SK-MEL-5 (cell line): Measurements from ENCODE around the gene NFS1. TPM values are rescaled to one million over a fixed set of nuclear protein-coding genes. Genes with fewer than 3 reads are reported as not detected.
"Not testable (repeated sequence)": the region's sequence is repeated elsewhere in the genome, so short reads cannot be mapped to it uniquely, and the experiment has no call there.

ENCODE experiments used
- DNase-seq: peaks from one replicate; pipeline ENCODE4 v3.0.0-alpha.2; 2016; ENCODE audit warnings: low read depth, low spot score
- in situ Hi-C: cut with HindIII; loops from 2 replicates; pipeline ENCODE4 v1.10.0; 2016; ENCODE audit warnings: low sequenced_read_pairs, high pct_unique_total_duplicates, low pct_unique_long_range_greater_than_20kb
- total RNA-seq: library from RNA; depleted of rRNA; stranded (reverse); fragments of >200 nt; shearing (Covaris generic); gene quantifications from 2 replicates; pipeline ENCODE4 v1.2.3, GENCODE V29; 2014

NFS1 gene
- total RNA-seq, 1 experiment from 2014 or later: 78.1 TPM

DNA sequence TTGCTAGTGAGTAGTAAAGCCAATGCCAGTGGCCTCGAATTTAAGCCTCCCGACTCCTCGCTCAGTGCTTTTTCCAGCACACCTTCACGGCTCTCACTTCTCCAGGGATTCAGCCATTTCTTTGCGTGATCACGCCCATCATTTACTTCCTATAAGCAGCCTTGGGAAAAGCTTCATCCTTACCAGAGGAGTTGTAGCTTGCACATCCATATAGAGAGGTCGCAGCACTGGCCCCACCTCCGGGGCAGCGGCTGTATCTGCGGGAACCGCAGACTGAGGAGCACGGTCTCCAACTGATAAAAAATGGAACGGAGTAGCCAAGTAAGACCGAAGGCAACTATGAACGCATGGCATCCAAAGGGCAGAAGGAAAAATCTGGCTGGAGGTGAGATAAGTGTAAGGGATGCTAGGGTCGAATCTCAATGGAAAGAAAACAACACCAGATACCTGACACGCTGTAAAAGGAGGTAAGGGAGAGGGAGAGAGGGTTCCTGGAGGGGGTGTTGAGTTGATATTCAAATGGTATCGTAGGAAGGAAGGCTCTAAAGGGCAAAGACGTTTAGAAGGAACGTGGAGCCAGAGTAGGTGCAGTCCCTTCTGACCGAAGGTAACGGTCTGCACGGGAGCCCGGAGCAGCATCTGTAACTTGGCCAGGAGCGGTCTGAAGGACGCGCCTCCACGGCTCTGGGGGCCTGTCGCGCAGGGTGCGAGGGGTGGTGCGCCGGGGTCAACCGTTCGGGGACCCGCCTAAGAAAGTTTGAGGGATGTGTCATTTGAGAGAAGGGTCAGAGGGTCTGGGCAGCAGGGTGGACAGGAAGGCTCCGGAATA is 640 bp downstream of the NFS1 start:
- in situ Hi-C loops: no loop called here
- no peak for DNase-seq

DNA sequence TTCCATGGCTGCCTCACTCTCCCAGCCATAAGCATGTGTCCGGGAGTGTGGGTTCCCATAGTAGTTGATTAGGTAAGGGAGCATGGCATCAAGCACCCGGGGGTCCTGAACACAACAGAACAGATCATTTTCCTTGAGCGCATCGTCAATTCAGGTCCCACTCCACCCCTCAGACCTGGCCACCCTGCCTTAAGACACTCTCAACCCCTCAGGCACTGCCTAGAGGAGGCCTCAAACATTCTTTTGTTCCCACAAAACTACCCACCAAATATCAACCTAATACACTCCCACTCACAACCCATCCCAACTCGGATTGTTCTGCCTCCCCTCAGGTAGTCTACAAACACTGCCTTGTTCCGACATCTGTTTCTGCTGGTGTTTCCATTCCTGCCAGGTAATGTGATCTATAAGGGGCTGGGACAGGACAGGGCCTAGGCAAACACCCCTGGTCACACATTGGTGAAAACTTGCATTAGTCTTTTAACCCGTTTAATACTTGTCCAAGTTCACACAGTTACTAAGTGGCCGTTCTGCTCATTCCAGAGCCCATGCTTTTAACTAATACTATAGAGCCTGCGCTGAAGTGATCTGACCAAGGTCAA is 1.4 kb downstream of the NFS1 start:
- in situ Hi-C loops: no loop called here

DNA sequence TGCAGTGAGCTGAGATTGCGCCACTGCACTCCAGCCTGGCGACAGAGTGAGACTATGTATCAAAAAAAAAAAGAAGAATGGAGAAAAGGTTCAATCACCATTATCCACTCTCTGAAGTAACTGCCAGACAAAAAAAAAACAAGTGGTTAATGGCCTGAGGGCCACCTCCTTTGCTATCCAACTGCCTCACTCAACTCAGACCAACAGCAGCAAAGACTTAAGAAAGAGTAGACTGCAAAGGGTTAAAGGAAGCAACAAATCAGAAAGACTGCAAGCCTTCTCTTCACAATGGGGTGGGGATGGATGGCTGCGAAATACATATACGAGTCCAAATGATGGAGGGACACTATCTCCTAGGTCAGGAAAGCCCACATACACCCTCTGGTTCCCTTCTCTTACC is 3.2 kb downstream of the NFS1 start:
- no peak for DNase-seq
- in situ Hi-C loops: no loop called here

More for the DNA sequence above, 1.4 kb downstream of the NFS1 start:
- no peak for DNase-seq

DNA sequence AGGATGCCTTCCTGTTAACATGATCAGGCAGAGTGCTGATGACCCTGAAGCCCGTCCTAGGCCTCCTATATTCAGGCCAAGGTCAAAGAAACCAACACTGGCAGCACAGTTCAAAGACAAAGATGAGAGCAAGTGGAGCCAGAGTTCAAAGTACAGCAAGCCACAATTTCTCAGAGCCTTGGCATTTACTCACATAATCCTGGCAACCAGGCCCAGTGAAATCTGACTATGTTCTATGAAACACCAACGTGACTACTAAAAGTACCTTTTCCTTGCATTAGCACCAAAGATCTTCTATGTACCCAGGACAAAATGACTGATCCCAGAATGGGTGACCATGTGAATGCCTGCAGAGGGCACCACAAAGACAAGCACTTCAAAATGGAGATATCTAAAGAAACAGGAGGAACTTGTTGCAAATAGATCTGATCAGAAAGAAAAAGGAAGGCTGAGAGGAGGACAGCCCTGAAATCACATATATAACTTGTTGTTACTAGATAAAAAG is 3.9 kb downstream of the NFS1 start:
- no peak for DNase-seq
- in situ Hi-C loops: no loop called here

DNA sequence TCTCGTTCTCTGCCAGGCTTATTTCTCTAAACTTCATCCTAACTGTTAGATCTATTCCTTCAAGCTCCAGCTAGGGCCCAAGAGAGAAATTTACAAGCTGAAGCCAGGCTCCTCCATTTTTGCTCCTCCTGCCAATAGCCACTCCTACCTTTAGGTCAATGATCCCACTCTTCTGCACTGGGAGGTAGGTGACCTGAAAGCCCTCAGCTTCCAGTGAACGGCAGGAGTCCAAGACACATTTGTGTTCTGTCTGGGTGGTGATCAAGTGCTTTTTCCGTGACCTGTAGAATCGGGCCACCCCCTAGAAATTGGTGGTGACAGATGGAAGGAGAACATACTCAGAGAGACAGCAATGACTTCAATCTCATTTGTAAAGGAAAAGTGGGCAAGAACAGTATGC is 8.9 kb downstream of the NFS1 start:
- no peak for DNase-seq
- in situ Hi-C loops: no loop called here

DNA sequence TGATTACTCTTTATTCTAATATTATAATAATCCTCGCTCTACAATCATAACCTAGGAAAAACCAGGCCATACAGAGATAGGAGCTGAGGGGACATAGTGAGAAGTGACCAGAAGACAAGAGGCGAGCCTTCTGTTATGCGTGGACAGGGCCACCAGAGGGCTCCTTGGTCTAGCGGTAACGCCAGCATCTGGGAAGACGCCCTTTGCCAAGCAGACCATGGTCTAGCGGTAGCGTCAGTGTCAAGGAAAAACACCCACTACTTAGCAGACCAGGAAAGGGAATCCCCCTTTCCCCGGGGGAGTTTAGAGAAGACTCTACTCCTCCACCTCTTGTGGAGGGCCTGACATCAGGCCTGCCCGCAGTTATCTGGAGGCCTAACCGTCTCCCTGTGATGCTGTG is 12.3 kb downstream of the NFS1 start:
- peak; percentile 73 for DNase-seq
- in situ Hi-C loops: not testable (repeated sequence)

DNA sequence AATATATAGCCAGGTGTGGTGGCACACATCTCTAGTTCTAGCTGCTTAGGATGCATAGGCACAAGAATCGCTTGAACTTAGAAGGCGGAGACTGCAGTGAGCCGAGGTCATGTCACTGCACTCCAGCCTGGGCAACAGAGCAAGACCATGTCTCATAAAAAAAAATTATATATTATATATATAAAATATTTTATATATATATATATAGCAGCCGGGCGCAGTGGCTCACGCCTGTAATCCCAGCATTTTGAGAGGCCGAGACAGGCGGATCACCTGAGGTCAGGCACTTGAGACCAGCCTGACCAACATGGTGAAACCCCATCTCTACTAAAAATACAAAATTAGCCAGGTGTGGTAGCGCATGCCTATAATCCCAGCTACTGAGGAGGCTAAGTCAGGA is 13.8 kb downstream of the NFS1 start:
- in situ Hi-C loops, DNase-seq: not testable (repeated sequence)

DNA sequence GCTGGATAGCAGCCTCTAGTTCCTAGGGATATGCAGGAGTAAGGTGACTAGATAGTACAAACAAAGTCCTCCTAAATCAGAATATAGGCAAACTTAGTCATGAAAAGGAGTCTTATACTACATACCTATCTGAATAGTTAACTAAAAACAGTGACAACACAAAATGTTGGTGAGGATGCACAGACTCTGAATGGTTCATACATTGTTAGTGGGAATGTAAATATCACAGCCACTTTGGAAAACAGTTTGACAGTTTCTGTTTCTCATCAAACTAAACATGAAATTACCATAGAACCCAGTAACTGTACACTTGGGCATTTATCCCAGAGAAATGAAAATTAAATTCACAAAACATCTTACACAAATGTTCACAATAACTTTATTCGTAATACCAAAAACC is 17.2 kb downstream of the NFS1 start:
- in situ Hi-C loops: no loop called here
- no peak for DNase-seq

DNA sequence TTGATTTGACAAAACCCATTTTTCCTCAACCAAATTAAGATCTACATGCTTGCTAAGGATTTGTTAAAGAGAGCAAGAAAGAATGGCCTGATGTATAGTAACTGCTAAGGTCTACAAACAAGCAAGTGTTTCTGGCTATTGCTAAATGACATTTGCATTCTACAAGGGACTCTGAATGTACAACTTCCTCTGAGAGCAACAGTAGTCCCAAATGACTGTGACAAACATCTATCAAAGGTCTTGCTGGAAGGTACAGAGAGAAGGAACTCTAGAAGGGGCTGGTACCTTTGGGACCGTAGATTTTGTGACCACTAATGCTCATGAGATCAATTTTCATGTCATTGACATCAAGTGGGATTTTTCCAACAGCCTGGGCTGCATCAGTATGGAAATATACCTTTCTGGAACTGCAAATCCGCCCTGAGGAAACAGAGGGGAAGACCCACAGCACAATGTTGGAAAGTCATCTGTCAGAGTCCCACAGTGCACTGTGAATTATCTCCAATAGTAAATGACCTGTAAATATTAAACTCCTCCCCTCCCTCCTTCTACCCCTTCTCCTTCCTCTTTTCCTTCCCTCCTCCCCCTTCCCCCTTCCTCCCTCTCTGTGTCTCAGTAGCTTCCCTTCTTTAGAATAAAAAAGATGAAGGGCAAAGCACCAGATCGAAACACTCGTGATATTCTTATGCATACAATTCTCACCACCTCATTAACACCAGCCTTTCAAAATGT is 18.5 kb downstream of the NFS1 start:
- no peak for DNase-seq
- in situ Hi-C loops: no loop called here

DNA sequence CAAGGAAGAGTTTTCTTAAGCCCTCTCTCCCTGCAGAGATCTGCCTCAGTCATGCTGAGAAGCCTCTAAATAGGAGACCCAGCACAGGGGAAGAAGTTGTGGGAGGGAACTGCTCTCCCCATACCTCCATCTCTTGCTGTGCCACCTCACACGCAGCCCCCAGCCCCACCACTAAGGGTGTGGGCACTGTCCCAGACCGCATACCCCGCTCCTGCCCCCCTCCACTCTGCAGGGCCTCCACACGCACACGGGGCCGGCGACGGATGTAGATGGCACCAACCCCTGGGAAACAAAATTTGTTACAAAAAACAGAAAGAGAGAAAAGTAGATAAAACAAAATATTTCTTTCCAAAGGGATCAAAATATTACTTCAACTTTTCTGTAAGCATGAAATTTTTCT is 24.2 kb downstream of the NFS1 start:
- DNase-seq: no peak
- in situ Hi-C loops: no loop called here

DNA sequence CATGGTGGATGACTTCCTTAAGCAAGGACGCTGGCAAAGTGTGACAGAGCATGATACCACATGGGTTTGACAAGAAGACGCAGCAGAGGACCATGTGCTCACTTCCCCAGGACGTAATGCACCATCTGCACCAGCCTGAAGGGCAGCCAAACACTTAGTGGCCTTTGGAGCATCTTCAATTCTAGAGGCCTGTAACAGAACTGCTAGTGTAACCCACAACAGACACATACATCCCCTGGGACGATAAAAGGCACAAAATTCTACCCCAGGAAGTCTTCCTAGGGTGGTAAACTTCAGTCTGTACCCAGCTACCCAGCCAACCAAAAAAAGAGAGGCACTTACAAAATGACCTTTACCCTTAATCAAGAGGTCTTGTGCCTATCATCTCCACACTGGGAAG is 25.3 kb downstream of the NFS1 start:
- in situ Hi-C loops: no loop called here
- DNase-seq: no peak

DNA sequence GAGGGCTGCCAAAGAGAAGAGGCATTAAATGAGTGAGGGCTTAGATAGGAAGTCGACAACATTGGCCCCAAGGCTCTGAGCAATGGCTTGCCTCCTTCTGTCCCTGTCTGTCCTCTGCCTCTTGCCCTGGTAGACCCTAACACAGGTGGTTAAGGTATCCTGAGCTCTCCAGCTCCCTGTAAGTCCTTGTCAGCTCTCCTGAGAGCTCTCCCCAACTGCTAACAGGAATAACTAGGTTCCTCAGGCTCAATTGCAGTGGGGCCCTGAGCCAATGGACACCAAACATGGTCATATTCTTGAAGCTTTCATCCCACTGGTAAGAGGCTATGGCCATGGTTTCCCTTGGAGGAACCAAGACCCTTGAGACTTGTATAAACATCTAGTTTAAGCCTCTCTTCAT is 29.5 kb downstream of the NFS1 start:
- in situ Hi-C loops: no loop called here

DNA sequence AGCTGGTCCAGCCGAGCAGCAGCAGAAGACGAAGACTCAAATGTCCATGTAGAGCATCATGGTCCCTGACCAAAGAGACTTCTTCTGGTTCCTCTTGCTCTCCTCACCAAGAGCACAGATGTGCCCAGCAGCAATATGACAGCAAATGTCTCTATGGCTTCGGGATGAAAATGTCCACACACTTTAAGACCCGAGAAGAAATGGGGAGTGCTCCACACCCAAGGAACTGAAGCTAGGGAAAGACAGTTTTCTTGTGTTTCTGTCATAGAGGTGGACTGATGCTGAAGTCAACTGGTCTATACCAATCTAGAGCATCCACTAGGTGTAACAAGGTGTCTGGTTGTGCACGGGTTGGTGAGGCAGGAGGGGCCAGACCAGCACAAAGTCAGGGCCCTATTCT is 29.9 kb downstream of the NFS1 start:
- in situ Hi-C loops: no loop called here
- no peak for DNase-seq

More for the DNA sequence above, 29.5 kb downstream of the NFS1 start:
- no peak for DNase-seq

DNA sequence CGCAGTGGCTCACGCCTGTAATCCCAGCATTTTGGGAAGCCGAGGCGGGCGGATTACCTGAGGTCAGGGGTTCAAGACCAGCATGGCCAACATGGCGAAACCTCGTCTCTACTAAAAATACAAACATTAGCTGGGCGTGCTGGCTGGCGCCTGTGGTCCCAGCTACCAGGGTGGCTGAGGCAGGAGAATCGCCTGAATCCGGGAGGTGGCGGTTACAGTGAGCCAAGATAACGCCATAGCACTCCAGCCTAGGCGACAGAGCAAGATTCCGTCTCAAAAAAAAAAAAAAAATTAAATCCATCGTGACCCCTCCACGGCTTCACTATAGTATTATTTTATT is 33.2 kb downstream of the NFS1 start:
- no peak for DNase-seq

DNA sequence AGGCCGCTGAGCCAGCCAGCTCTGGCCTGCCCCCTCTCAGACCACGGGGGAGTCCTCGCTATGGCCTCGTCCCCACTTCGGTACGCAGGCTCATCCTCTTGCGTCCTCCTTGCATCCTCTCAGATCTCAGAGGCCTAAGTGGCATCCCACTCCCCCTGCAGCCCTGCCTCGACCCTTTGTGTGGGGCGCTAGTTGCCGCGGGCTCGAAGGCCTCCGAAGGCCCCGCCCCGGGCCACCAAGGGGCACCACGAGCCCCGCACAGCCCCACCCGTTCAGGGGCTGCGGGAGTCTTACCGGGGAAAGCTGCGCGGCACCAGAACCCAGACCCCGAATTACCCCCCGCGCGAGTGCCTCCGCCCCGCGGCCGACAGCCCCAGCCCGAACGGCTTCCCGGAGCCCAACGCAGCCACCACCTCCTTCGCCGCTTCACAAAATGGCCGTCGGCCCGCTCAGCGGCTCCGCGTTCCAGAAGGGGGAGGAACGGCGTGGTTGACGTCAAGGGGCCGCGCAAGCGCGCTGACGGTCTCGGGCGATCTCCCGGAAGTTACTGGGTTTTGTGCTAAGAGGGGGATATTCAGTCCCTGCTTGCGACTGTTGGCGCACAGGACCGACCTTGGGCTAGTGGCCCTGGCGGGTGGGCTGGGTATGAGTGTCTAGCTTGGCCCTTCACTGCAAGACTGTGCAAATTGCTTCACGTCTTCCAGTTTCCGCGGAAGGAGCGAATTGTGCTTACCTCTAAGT is 34.5 kb downstream of the NFS1 start, which contains the start of the genes CPNE1 and RBM12:
CPNE1 (minus strand) TSS at position 435 of the 741 bp plus-strand sequence. CDS start 31,977 bp downstream, outside the sequence.
RBM12 (minus strand) TSS at position 435 of the 741 bp plus-strand sequence. CDS start 9,578 bp downstream, outside the sequence.
- in situ Hi-C loops: no loop called here
- DNase-seq: peak; percentile 95

More for the DNA sequence above, 33.2 kb downstream of the NFS1 start:
- in situ Hi-C loops: no loop called here

DNA sequence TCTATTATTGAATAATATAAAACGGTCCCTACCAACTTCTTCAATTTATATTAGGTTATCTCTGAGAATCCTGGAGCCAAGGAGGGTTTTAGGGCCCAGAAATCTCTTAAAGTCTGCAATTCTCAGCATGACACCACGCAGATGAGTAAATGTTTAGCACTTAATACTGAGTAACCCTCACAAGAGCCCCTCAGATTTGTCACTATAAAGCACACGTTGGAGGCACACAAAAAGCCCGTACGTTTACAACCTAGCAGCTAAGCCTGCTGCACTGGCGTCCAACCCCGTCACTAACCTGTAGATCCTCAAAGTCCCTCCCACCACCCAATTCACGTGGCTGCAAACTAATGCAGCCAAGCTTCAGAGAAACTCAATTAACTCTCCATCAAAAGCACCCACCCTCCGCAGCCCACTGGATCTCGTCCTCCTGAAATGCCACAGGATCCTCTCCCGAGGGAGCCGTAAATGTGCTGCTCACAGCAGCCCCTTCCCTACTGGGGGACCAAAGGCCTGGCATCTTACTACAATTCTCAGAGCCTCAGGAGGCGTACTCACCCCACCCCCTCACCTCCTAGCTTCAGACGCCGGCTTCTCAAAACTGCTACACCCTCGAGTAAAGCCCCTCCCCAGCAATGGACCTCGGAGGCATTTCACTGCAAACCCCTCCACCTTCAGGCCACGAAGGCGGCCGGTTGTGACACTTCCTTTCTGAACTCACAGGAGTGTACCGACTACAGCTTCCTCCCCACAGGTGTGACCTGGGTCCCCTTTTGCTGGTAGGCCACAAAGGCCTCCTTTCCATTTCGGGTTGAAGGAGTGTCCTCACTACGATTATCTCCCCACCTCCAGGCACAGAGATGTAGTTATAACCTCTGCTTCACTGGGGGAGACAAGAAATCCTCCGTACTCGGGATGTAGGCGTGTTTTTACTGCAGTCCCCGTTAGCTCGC is 35.4 kb downstream of the NFS1 start:
- in situ Hi-C loops: no loop called here
- peak; percentile 48 for DNase-seq

DNA sequence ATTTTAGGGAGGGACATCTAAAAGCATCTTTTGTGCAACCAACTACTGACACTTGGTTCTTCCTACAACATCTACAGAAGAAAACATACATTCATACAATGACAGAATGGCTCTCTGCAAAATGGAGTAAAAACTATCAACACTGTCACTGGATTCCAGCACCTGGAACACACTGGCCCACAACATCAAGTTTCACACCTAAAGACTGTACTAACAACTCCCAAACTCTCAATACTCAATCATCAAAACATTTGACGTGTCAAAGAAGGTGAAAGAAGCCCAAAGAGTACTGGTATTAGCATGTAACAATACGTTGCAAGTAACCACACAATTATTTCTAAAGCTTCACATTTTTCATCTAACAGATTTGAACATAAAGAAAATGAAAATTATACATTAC is 36.6 kb downstream of the NFS1 start:
- no peak for DNase-seq
- in situ Hi-C loops: no loop called here
